ENCODE results near the gene FGF14.

- no peak for TF ChIP-seq CTCF (IDR thresholded peaks at IDR 0.05; ENCODE audit: poor library complexity)
- TF ChIP-seq EZH2 (IDR thresholded peaks at IDR 0.05; ENCODE audit: borderline replicate concordance): no peak
- no peak for TF ChIP-seq EZH2phosphoT487 (IDR thresholded peaks at IDR 0.05; ENCODE audit: low read depth, severe bottlenecking, unreplicated experiment)
These were observed 89.9 kb downstream of the FGF14 start for GRCh38 chr13:102311901-102312300.
